SU-DHL-6 (cell line): Measurements from ENCODE around the gene TGIF1.

Experiments
- H2AFZ ChIP-seq: fragments of 200-600 bp; sonication (generic); 2 replicates; pipeline ENCODE4 v1.6.1; 2014; ENCODE audit warnings: low read depth, mild to moderate bottlenecking, moderate library complexity, mixed read lengths, antibody characterized with exemption, low read length; ENCODE audit not compliant: severe bottlenecking
- H3F3A ChIP-seq: fragments of 200-600 bp; shearing (Covaris generic); 2 replicates; pipeline ENCODE4 v1.6.0; 2016; ENCODE audit warnings: antibody characterized with exemption, mild to moderate bottlenecking; ENCODE audit not compliant: insufficient read depth
- H3K27ac ChIP-seq: fragments of 200-600 bp; sonication (generic); 2 replicates; pipeline ENCODE4 v1.5.1; 2016; ENCODE audit warnings: low read depth, mild to moderate bottlenecking, low read length, moderate library complexity, mixed read lengths
- H3K27me3 ChIP-seq: fragments of 200-600 bp; sonication (generic), shearing (Covaris generic); 2 replicates; pipeline ENCODE4 v1.6.0; 2014; ENCODE audit warnings: mild to moderate bottlenecking, low read length
- H3K36me3 ChIP-seq: fragments of 200-600 bp; sonication (generic); 2 replicates; pipeline ENCODE4 v1.6.1; 2014; ENCODE audit warnings: mild to moderate bottlenecking, low read length, mixed read lengths
- H3K4me2 ChIP-seq: fragments of 300-600, 200-600 bp; shearing (Covaris generic), sonication (generic); 2 replicates; pipeline ENCODE4 v1.6.0; 2014; ENCODE audit warnings: low read length, low read depth, mild to moderate bottlenecking; ENCODE audit not compliant: poor library complexity, severe bottlenecking
- H3K4me3 ChIP-seq: fragments of 200-600 bp; sonication (generic); 2 replicates; pipeline ENCODE4 v1.5.1; 2014; ENCODE audit warnings: antibody characterized with exemption, low read length, mild to moderate bottlenecking, mixed read lengths; ENCODE audit not compliant: insufficient read depth, poor library complexity, severe bottlenecking
- H3K79me2 ChIP-seq: fragments of 200-600 bp; sonication (generic); 2 replicates; pipeline ENCODE4 v1.6.1; 2014; ENCODE audit warnings: mild to moderate bottlenecking, low read length, moderate library complexity; ENCODE audit not compliant: insufficient read depth
- H3K9ac ChIP-seq: fragments of 200-600 bp; sonication (generic); 2 replicates; pipeline ENCODE4 v1.7.0; 2014; ENCODE audit warnings: mild to moderate bottlenecking, low read length
- H3K9me2 ChIP-seq: fragments of 200-600 bp; sonication (generic); replicated peaks from 2 replicates; pipeline ENCODE4 v1.6.1; 2014; ENCODE audit warnings: low read length; ENCODE audit not compliant: insufficient read depth
- H3K9me3 ChIP-seq: fragments of 200-600 bp; sonication (generic); 2 replicates; pipeline ENCODE4 v1.6.1; 2014; ENCODE audit warnings: low read length, mixed read lengths; ENCODE audit not compliant: insufficient read depth
- H4K20me1 ChIP-seq: fragments of 200-600 bp; sonication (generic); 2 replicates; pipeline ENCODE4 v1.6.1; 2014; ENCODE audit warnings: low read depth, mild to moderate bottlenecking, antibody characterized with exemption, low read length, moderate library complexity, mixed read lengths
- CTCF ChIP-seq: fragments of 200-600 bp; sonication (generic); IDR thresholded peaks from one replicate; pipeline ENCODE4 v1.5.1; 2017; ENCODE audit warnings: antibody characterized with exemption, mild to moderate bottlenecking, low read length, moderate library complexity; ENCODE audit not compliant: insufficient read depth, poor library complexity, severe bottlenecking
- EZH2phosphoT487 ChIP-seq: fragments of 200-600 bp; sonication (generic), shearing (Covaris generic); conservative IDR thresholded peaks from 2 replicates; pipeline ENCODE4 v1.6.1; 2018; ENCODE audit warnings: mild to moderate bottlenecking, antibody characterized with exemption, low read length, moderate library complexity, mixed read lengths

TGIF1 gene

GRCh38 chr18:3499501-3499900, 49.5 kb downstream of the TGIF1 start:
- Histone ChIP-seq H2AFZ (no peak overlapping the region), H3F3A (no peaks in the 10 kb centered on the region), H3K9ac (no peak overlapping the region), H3K27me3 (no peaks in the 10 kb centered on the region), H3K36me3 (no peaks in the 10 kb centered on the region), H3K4me3 (no peak overlapping the region), H3K4me2 (no peak overlapping the region), H4K20me1 (no peaks in the 10 kb centered on the region), H3K79me2 (no peaks in the 10 kb centered on the region), H3K27ac (no peak overlapping the region), H3K9me2 (no peaks in the 10 kb centered on the region), H3K9me3 (no peaks in the 10 kb centered on the region)
- TF ChIP-seq CTCF, result no peak
- TF ChIP-seq EZH2phosphoT487, result no peak

DNA sequence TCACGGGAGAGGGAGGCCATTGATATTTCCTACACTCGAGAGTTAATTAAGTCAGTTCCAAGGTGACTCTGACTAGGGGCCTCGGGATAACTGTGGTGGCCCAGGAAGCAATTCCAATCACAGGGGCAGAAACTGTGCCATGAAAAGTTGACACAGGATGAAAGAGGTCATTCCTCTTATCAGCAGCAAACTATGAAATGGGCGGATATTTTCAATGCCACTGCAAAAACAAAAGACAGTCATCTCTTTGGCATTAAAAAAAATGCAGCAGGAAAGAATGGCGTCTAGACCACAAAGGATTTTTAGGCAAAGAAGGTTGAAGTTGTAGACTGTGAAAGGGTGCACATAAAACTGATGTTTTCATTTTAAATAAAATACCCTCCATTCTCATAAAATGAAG, 50.0 kb downstream of the TGIF1 start:
- no peaks in the 10 kb centered on the region for H4K20me1 ChIP-seq
- H3K9me3 ChIP-seq, result no peaks in the 10 kb centered on the region
- H3K4me2 ChIP-seq, result no peak overlapping the region
- no peak overlapping the region for H3K9ac ChIP-seq
- no peaks in the 10 kb centered on the region for H3K27me3 ChIP-seq
- H3K79me2 ChIP-seq, result no peaks in the 10 kb centered on the region
- no peak overlapping the region for H3K27ac ChIP-seq
- H3F3A ChIP-seq, result no peaks in the 10 kb centered on the region
- H3K9me2 ChIP-seq, result no peaks in the 10 kb centered on the region
- no peak overlapping the region for H3K4me3 ChIP-seq
- H3K36me3 ChIP-seq, result no peaks in the 10 kb centered on the region
- H2AFZ ChIP-seq, result no peak overlapping the region
- TF ChIP-seq EZH2phosphoT487 (no peak), CTCF (no peak)

- Histone ChIP-seq H3K36me3 (no peaks in the 10 kb centered on the region), H4K20me1 (no peaks in the 10 kb centered on the region), H3K4me2 (no peak overlapping the region), H3K27me3 (no peaks in the 10 kb centered on the region), H3K9ac (no peak overlapping the region), H3K9me3 (no peaks in the 10 kb centered on the region), H3F3A (no peaks in the 10 kb centered on the region), H3K4me3 (no peak overlapping the region), H3K9me2 (no peaks in the 10 kb centered on the region), H3K27ac (no peak overlapping the region), H2AFZ (no peak overlapping the region), H3K79me2 (no peaks in the 10 kb centered on the region)
- TF ChIP-seq EZH2phosphoT487, result no peak
- TF ChIP-seq CTCF, result no peak
Measured at GRCh38 chr18:3502650-3503049, 52.7 kb downstream of the TGIF1 start.

DNA sequence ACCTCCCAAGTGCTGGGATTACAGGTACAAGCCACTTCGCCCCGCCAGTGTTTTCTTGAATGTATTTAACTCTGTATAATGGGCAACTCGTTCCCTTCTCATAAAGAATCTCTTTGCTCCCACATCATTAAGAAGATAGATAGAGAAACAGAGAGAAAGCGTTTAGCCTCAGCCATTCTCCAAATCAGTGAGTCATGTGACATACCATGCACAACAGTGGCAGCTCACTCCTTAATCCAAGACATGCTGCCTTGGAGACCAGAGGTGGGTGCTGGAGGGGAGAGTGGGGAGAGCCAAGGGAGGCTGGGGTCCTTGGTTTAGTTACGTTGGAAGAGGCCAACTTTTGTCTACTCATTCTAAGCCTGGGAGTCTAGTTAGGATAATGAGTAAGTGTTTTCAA, 54.7 kb downstream of the TGIF1 start:
- Histone ChIP-seq H3F3A (no peaks in the 10 kb centered on the region), H3K27me3 (no peaks in the 10 kb centered on the region), H3K27ac (no peak overlapping the region), H3K9ac (no peak overlapping the region), H2AFZ (no peak overlapping the region), H3K4me3 (no peak overlapping the region), H3K4me2 (no peak overlapping the region), H4K20me1 (no peaks in the 10 kb centered on the region), H3K9me3 (no peaks in the 10 kb centered on the region), H3K36me3 (no peaks in the 10 kb centered on the region), H3K9me2 (no peaks in the 10 kb centered on the region), H3K79me2 (no peaks in the 10 kb centered on the region)
- no peak for TF ChIP-seq CTCF
- no peak for TF ChIP-seq EZH2phosphoT487
